Measurements from ENCODE around the gene CYP39A1. TPM values are rescaled to one million over a fixed set of nuclear protein-coding genes. Genes with fewer than 3 reads are reported as not detected.

The CYP39A1 gene
- total RNA-seq, 4 donors from 2014 or later = 1.6 to 10.2 (median 2.3) TPM; not detected in 1

- no peak overlapping the region for H3K4me3 ChIP-seq
- intact Hi-C loops (cut with DNase I; ENCODE audit: low total_unique reads) = no loop called here
- no peaks in the 10 kb centered on the region for H3K27me3 ChIP-seq
- 78 to 93% methylated on average over 2 of the region's 2 CpGs for WGBS, 2 donors (ENCODE audit: low coverage in 1 of 2)
- H3K36me3 ChIP-seq = no peaks in the 10 kb centered on the region
- no peak for DNase-seq
- in situ Hi-C loops (cut with MboI; ENCODE audit: low pct_ligation_motif_present in 1 of 4, low pct_unique_long_range_greater_than_20kb in 1 of 4, low sequenced_read_pairs in 3 of 4) = loop anchor here in 3 of 4 donors (25.0 kb wide), 2 partner anchors 426 to 551 kb away; no protein-coding TSS in a partner anchor
- H3K9me3 ChIP-seq = no peaks in the 10 kb centered on the region
- TF ChIP-seq POLR2AphosphoS5 (IDR thresholded peaks at IDR 0.05) (no peak), CTCF (IDR thresholded peaks at IDR 0.05) (no peak), POLR2A (IDR thresholded peaks at IDR 0.05) (no peak), EP300 (IDR thresholded peaks at IDR 0.05; ENCODE audit: low read depth) (no peak)
- H3K4me1 ChIP-seq = no peaks in the 10 kb centered on the region
- H3K27ac ChIP-seq = no peak overlapping the region
These were observed 14.0 kb downstream of the CYP39A1 start for GRCh38 chr6:46638650-46639049.

- H3K36me3 ChIP-seq = no peaks in the 10 kb centered on the region
- no peaks in the 10 kb centered on the region for H3K27me3 ChIP-seq
- H3K27ac ChIP-seq = no peak overlapping the region
- 76 to 100% methylated on average over 1 of the region's 1 CpG for WGBS, 2 donors (ENCODE audit: low coverage in 1 of 2)
- TF ChIP-seq EP300 (IDR thresholded peaks at IDR 0.05; ENCODE audit: low read depth) (no peak), CTCF (IDR thresholded peaks at IDR 0.05) (no peak), POLR2AphosphoS5 (IDR thresholded peaks at IDR 0.05) (no peak), POLR2A (IDR thresholded peaks at IDR 0.05) (no peak)
- DNase-seq = no peak
- no peak overlapping the region for H3K4me3 ChIP-seq
- in situ Hi-C loops (cut with MboI; ENCODE audit: low pct_ligation_motif_present in 1 of 4, low pct_unique_long_range_greater_than_20kb in 1 of 4, low sequenced_read_pairs in 3 of 4) (loop anchor here in 3 of 4 donors (25.0 kb wide), 2 partner anchors 426 to 551 kb away; no protein-coding TSS in a partner anchor), intact Hi-C loops (cut with DNase I; ENCODE audit: low total_unique reads) (no loop called here)
- H3K9me3 ChIP-seq = no peaks in the 10 kb centered on the region
- H3K4me1 ChIP-seq = no peaks in the 10 kb centered on the region
These were observed 14.7 kb downstream of the CYP39A1 start for GRCh38 chr6:46637933-46638332.

- Histone ChIP-seq H3K4me1 (no peaks in the 10 kb centered on the region), H3K27ac (peak overlapping the region in 1 of 4 donors; percentile 36), H3K9me3 (no peaks in the 10 kb centered on the region), H3K36me3 (no peaks in the 10 kb centered on the region), H3K4me3 (no peak overlapping the region), H3K27me3 (no peaks in the 10 kb centered on the region)
- DNase-seq = no peak
- intact Hi-C loops (cut with DNase I; ENCODE audit: low total_unique reads) = no loop called here
- 48 to 66% methylated on average over 4 to 5 of the region's 5 CpGs for WGBS, 2 donors (ENCODE audit: low coverage in 1 of 2)
- TF ChIP-seq CTCF (IDR thresholded peaks at IDR 0.05) = no peak
- no peak for TF ChIP-seq EP300 (IDR thresholded peaks at IDR 0.05; ENCODE audit: low read depth)
- peak in 1 of 3 donors; percentile 24 for TF ChIP-seq POLR2AphosphoS5 (IDR thresholded peaks at IDR 0.05)
- in situ Hi-C loops (cut with MboI; ENCODE audit: low pct_ligation_motif_present in 1 of 4, low pct_unique_long_range_greater_than_20kb in 1 of 4, low sequenced_read_pairs in 3 of 4) = loop anchor here in 3 of 4 donors (25.0 kb wide), 2 partner anchors 425 to 550 kb away; no protein-coding TSS in a partner anchor
These were observed 15.5 kb downstream of the CYP39A1 start for GRCh38 chr6:46637145-46637544.

DNA sequence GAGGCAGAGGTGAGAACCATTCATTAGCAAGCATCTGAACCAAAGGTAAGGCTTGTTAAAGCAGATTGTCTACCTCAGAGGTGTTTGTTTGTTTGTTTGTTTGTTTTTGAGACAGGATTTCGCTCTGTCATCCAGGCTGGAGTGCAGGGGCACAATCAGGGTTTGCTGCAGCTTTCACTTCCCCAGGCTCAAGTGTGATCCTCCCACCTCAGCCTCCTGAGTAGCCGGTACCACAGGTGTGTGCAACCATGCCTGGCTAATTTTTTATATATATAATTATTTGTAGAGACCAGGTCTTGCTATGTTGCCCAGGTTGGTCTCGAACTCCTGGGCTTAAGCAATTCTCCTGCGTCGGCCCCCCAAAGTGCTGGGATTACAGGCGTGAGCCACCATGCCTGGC is 17.2 kb downstream of the CYP39A1 start:
- in situ Hi-C loops (cut with MboI; ENCODE audit: low pct_ligation_motif_present in 1 of 4, low pct_unique_long_range_greater_than_20kb in 1 of 4, low sequenced_read_pairs in 3 of 4) = loop anchor here in 3 of 4 donors (25.0 kb wide), 2 partner anchors 423 to 548 kb away; no protein-coding TSS in a partner anchor
- H3K27ac ChIP-seq = no peak overlapping the region
- intact Hi-C loops (cut with DNase I; ENCODE audit: low total_unique reads) = no loop called here
- WGBS, 2 donors (ENCODE audit: low coverage in 1 of 2) = 84 to 96% methylated on average over 4 to 6 of the region's 6 CpGs
- H3K4me3 ChIP-seq = no peak overlapping the region
- H3K36me3 ChIP-seq = no peaks in the 10 kb centered on the region
- no peak for TF ChIP-seq EP300 (IDR thresholded peaks at IDR 0.05; ENCODE audit: low read depth)
- H3K4me1 ChIP-seq = no peaks in the 10 kb centered on the region
- H3K27me3 ChIP-seq = no peaks in the 10 kb centered on the region
- H3K9me3 ChIP-seq = no peaks in the 10 kb centered on the region
- DNase-seq = no peak

DNA sequence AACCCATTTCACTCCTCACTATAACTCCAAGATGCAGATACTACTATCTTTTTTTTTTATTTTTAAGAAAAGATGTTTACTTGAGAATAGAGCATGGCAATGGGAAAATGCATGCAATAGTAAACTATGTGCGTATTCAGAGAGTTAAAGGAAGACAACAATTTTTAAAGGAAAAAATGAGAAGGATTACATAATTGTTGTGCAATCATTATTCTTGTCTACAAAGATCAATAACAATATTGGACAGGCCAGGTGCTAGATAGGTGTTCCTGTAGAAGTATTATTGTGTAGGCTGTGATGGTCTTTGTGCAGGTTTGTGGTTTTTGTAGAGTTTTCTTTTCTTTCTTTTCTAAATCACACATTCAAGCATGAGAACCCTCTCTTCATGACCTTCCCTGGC is 20.6 kb downstream of the CYP39A1 start:
- WGBS, 2 donors (ENCODE audit: low coverage in 1 of 2) = 90 to 100% methylated on average over 1 of the region's 1 CpG
- no peaks in the 10 kb centered on the region for H3K4me1 ChIP-seq
- TF ChIP-seq EP300 (IDR thresholded peaks at IDR 0.05; ENCODE audit: low read depth) (no peak), CTCF (IDR thresholded peaks at IDR 0.05) (no peak), POLR2AphosphoS5 (IDR thresholded peaks at IDR 0.05) (no peak), POLR2A (IDR thresholded peaks at IDR 0.05) (no peak)
- intact Hi-C loops (cut with DNase I; ENCODE audit: low total_unique reads) = no loop called here
- H3K9me3 ChIP-seq = no peaks in the 10 kb centered on the region
- in situ Hi-C loops (cut with MboI; ENCODE audit: low pct_ligation_motif_present in 1 of 4, low pct_unique_long_range_greater_than_20kb in 1 of 4, low sequenced_read_pairs in 3 of 4) = loop anchor here in 3 of 4 donors (25.0 kb wide), 2 partner anchors 420 to 545 kb away; no protein-coding TSS in a partner anchor
- H3K27me3 ChIP-seq = no peaks in the 10 kb centered on the region
- H3K27ac ChIP-seq = no peak overlapping the region
- DNase-seq = no peak
- no peaks in the 10 kb centered on the region for H3K36me3 ChIP-seq
- no peak overlapping the region for H3K4me3 ChIP-seq

Measured in transverse colon (tissue), 4 donors.